H1 (cell line): ENCODE results near the gene TJP3.

Experiments
- CREB1 ChIP-seq: IDR thresholded peaks from 2 replicates; pipeline ENCODE4 v1.6.1; 2012; ENCODE audit warnings: inconsistent platforms
- EZH2 ChIP-seq: fragments of 200-600 bp; sonication (generic); IDR thresholded peaks from 2 replicates; pipeline ENCODE4 v1.7.1; 2012; ENCODE audit warnings: low read depth, mild to moderate bottlenecking, moderate library complexity, low read length, inconsistent platforms; ENCODE audit not compliant: severe bottlenecking
- MAFK ChIP-seq: IDR thresholded peaks from 2 replicates; pipeline ENCODE4 v1.6.1; 2012; ENCODE audit warnings: low read depth, mild to moderate bottlenecking, improper control_type of control experiment, low read length
- SIN3A ChIP-seq, 2 experiments: IDR thresholded peaks in 1 of 2; conservative IDR thresholded peaks in 1 of 2; 2 replicates each; pipeline ENCODE4 v1.6.1; 2011 to 2012; ENCODE audit warnings: low read length in 2 of 2, improper control_type of control experiment in 1 of 2, low read depth in 1 of 2, mild to moderate bottlenecking in 1 of 2

DNA sequence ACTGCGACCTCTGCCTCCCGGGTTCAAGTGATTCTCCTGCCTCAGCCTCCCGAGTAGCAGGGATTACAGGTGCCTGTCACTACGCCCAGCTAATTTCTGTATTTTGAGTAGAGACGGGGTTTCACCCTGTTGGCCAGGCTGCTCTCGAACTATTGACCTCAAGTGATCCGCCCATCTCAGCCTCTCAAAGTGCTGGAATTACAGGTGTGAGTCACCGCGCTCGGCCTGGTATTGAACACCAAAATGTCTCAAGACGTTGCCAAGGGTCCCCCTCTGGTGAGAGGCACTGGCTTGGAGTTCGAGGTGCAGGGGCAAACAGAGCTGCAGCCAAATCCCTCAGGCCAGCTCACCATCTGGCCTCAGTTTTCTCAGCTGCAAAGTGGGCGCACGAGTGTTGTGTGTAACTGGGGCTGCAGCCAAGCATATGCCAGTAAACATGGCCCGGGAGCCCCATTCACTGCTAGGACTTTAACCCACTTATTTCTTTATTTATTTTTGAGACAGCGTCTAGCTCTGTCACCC lies 8.0 kb downstream of the TJP3 start:
- TF ChIP-seq SIN3A (conservative IDR thresholded peaks at IDR 0.05 in 1 of 2, IDR thresholded peaks at IDR 0.05 in 1 of 2; ENCODE audit: low read depth in 1 of 2, low read length in 2 of 2) (no peak), CREB1 (no peak), EZH2 (no peak), MAFK (no peak)
